GM18870 (cell line): Measurements from ENCODE around the gene FAM50A.

ENCODE experiments used
- ATAC-seq: cut with Tn5 transposase; IDR thresholded peaks from one replicate; pipeline ENCODE4 v1.9.1; 2021; ENCODE audit warnings: moderate library complexity; ENCODE audit not compliant: unreplicated experiment

FAM50A gene

DNA sequence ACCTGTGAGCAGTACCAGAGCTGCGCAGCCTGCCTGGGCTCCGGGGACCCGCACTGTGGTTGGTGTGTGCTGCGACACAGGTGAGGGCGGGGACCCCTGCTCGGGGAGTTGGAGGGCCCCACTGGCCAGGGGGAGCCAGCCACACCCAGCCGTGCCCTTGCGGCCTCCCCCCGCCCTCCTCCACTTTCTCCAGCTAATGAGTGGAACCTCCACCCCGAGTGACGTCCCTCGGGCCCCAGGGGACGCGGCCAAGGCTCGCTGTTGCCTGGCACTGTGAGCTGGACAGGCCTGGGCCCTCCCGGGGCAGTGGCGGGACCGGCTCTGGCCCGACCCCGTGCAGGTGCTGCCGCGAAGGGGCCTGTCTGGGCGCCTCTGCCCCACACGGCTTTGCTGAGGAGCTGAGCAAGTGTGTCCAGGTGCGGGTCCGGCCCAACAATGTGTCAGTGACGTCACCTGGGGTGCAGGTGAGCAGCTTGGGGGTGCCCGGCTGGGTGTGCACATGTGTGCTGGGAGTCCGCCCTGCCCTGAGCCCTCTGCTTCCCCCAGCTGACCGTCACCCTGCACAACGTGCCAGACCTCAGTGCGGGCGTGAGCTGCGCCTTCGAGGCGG is 19.8 kb downstream of the FAM50A start:
- ATAC-seq = no peak

DNA sequence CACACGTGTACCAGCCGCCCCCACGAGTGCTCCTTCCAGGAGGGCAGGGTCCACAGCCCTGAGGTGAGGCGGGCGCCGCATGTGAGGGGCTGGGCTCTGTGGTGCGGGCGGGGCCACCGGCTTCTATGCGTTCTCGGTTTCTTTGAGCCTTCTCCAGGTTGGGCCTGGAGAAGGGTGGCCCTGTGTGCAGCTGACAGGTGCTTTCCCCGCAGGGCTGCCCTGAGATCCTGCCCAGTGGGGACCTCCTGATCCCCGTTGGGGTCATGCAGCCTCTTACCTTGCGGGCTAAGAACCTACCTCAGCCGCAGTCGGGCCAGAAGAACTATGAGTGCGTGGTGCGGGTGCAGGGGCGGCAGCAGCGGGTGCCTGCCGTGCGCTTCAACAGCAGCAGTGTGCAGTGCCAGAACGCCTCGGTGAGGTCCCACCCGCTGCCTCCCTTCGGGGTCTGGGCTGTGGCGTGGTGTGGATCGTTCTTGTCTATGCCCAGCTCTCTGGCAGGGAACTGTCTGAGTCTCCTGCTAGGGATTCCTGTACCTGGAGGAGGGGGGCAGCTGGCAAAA is 20.9 kb downstream of the FAM50A start:
- ATAC-seq = no peak

DNA sequence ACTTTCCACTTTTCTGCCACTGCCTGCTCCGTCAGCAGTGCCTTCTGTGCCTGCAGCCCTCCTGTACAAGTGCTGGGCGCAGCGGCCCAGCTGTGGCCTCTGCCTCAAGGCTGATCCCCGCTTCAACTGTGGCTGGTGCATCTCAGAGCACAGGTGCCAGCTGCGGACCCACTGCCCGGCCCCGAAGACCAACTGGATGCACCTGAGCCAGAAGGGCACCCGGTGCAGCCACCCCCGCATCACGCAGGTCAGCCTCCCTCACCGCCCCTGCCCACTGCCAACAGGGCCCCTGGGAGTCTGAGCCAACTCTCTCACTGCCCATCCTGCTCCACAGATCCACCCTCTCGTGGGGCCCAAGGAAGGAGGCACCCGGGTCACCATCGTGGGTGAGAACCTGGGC is 21.7 kb downstream of the FAM50A start:
- ATAC-seq = no peak

DNA sequence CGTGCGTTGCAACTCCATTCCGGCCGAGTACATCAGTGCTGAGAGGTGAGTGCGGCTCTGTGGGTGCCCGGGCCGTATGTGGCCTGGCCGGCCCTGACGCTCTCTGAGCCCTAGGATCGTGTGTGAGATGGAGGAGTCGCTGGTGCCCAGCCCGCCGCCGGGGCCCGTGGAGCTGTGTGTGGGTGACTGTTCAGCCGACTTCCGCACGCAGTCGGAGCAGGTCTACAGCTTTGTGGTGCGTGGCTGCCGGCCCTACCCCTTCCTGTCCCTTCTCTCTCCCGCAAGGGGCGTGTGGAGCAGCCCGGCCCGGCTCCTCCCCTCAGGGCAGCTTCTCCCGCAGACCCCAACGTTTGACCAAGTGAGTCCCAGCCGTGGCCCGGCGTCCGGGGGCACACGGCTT is 22.1 kb downstream of the FAM50A start:
- ATAC-seq = no peak

DNA sequence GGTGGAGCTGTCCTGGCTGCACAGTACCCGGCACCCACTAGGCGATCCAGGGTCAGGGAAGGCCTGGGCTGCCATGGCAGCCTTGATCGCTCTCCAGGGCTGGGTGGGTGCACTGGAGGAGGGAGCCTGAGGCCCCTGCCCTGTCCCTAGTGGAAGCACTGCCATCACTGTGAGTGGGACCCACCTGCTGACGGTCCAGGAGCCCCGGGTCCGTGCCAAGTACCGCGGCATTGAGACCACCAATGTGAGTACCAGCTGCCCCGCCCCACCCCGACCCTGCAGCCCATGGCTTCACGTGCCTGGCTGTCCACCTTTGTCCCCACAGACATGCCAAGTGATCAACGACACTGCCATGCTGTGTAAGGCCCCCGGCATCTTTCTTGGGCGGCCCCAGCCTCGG is 23.0 kb downstream of the FAM50A start:
- no peak for ATAC-seq

DNA sequence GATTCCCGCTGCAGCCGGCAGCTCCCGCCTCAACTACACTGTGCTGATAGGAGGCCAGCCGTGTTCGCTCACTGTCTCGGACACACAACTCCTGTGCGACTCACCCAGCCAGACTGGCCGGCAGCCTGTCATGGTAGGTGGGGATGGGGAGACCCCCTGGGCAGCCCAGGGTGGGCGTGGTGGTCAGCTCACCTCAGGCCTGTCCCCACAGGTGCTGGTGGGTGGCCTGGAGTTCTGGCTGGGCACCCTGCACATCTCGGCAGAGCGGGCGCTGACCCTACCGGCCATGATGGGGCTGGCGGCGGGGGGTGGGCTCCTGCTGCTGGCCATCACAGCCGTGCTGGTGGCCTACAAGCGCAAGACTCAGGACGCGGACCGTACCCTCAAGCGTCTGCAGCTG is 23.6 kb downstream of the FAM50A start:
- ATAC-seq = no peak

DNA sequence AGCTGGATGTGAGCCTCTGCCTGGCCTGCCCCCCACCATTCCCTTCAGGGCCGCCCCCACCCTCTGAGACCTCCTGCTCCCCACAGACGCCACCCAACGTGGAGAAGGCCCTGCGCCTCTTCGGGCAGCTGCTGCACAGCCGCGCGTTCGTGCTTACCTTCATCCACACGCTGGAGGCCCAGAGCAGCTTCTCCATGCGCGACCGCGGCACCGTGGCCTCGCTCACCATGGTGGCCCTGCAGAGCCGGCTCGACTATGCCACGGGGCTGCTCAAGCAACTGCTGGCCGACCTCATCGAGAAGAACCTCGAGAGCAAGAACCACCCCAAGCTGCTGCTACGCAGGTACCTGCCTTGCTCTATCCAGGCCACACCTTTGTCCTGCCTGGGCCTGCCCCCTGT is 24.3 kb downstream of the FAM50A start:
- ATAC-seq = no peak

DNA sequence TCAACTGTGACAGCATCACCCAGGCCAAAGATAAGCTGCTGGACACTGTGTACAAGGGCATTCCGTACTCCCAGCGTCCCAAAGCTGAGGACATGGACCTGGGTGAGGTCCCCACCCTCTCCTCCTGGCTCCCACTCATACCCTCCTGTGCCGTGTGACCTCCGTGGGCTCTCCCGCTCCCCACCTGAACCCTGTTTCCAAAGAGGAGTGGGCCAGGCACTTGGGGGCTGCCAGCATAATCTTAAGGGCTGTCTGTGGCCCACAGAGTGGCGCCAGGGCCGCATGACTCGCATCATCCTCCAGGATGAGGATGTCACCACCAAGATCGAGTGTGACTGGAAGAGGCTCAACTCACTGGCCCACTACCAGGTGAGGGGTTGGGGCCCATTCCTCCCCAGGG is 25.2 kb downstream of the FAM50A start:
- no peak for ATAC-seq

DNA sequence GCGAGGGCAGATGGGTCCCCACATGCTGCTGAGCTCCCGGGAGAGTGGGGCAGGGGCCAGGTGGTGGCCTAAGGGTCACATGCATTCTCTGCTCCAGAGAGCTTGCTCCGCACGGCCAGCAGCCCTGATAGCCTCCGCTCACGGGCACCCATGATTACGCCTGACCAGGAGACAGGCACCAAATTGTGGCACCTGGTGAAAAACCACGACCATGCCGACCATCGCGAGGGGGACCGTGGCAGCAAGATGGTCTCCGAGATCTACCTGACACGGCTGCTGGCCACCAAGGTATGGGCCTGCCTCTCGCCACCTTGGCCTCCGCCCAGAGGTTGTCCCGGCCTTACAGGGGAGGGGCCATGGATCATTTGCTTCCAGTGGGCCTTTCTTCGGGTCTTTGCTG is 25.9 kb downstream of the FAM50A start:
- ATAC-seq = no peak

DNA sequence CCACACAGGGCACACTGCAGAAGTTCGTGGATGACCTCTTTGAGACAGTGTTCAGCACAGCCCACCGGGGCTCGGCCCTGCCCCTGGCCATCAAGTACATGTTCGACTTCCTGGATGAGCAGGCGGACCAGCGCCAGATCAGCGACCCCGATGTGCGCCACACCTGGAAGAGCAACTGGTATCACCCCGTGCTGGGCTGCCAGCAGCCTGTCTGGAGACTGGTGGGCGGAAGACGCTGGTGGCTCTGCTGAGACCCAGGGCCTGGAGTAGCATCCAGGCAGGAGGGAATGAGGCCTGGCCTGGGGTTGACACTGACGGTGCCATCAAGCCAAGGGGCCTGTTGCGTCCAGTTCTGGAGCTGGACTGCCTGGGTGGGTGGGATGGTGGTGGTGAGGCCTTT is 26.5 kb downstream of the FAM50A start:
- no peak for ATAC-seq

DNA sequence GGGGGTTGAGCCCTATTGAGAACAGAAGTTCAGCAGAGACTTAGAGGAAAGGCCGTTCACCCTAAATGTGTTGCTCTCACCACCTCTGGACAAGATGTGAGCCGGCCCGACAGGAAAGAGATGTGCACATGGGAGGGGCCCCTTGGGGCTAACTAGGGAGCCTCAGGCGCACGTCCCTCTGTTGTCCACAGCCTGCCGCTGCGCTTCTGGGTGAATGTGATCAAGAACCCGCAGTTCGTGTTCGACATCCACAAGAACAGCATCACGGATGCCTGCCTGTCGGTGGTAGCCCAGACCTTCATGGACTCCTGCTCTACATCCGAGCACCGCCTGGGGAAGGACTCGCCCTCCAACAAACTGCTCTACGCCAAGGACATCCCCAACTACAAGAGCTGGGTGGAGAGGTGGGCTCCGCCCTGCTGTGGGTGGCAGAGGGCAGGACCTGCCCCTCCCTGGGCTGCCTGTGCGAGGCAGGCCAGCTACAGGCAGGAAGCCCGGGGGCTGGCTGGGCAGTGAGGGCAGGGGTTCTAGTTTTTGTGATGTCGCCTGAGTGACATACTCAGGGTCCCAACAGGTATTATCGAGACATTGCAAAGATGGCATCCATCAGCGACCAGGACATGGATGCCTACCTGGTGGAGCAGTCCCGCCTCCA is 27.1 kb downstream of the FAM50A start:
- no peak for ATAC-seq

DNA sequence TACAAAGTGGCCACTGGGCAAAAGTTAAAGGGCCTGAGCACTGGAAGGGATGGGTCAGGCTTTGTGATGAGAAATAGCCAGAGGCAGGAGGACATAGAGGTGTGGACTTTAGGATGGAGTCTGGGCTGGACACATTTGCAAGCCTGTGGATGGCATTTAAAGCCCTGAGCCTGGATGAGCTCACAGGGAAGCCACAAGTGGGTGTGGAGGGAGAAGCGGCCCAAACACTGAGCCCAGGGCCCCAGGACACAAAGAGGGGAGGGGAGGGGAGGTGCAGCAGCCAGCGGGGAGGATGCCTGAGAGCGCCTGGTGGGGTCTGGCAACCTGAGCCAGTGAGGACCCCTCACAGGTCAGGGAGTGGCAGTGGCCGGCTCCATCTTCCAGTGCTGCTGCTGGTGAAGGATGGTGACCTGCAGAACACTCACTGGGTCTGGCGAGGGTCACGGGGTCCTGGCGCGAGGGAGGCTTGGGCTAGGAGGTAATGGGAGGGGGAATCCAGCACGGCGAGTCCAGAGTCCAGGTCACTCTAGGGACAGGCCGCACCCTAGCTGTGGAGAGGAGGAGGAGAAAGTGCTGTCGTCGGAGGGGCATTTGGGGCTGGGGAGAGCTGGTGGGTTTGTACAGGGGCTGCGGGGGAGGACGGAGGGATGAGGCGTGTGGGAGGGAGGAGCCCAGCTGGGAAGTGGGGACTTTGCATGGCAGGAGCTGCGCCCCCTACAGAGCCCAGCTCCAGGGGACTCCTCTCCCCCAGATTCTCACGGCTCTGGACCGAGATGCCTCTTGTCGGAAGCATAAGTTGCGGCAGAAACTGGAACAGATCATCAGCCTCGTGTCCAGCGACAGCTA is 28.1 kb downstream of the FAM50A start:
- ATAC-seq = no peak

DNA sequence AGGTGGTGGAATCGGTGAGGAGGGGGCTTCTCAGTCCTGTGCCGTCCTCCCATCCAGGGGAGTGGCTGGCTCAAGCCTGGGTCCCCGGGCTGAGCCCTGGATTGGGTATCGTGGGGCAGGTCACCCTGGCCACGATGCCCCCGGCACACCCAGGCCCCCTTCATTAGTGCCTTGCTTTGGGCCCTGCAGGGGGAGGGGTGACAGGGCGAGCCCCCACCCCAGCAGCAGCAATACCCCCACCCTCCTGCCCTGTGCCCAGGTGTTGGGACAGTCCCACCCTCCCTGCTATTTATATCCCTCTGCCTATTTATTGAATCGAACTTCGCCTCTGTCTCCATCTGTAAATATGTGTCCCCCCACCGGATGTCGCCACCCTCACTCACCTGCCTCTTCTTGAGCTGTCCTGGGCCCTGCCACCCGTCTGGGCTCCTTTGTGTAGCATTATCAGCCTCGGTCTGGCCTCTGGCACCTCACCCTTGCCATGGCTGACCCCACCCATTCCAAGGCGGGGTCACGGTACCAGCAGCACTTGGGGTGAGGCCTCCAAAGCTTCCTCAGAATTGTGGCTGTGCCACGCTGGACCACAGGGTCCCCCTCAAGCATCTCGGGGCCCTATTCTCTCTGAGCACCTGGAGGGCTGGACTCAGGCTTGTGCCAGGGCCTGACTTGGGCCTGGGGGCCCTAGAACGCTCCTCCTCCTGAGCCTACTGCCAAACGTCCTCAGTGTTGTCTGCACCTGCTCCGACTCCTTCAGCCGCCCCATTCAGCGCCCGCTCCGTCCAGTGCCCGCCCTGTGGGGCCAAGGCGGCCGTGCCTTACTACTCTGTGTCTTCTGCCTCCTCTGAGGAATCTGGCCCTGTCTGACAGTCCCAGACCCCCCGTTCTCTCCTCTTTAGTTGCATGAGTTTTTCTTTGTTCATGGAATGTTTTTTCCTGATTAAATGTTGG is 29.0 kb downstream of the FAM50A start:
- no peak for ATAC-seq

DNA sequence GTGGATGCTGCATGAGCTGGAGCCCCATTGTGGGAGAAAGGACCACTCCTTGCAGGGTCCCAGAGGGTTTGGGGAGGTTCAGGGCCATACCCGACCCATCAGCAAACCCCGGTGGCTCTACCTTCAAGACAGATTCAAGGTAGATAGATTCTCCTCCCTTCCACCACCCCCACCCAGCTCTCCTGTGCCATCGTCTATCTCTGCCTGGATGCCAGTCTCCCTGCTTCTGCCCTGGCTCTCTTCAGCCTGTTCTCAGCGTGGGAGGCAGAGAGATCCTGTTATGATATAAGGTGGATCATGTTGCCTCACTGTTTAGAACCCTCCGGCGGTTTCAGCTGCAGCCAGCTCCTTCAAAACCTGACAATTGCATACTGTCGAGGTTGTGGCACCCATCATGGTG is 29.7 kb downstream of the FAM50A start:
- no peak for ATAC-seq

DNA sequence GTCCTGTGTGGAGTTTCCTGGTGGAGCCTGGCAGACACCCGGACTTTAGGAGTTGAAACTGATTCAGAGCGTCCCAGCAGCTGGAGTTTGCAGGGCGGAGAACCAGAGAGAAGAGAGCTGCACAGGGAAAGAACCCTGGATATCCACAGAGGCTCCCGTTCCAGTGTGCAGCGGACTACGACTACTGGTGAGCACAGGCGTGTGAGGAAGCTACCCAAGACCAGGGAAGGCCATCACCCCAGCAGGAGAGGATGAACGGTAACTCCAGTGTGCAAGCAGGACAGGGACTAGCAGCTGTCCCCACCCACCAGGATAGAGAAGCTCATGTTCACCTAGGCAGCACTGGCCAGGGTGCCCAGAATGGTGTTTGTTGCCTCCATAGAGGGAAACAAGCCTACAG is 32.9 kb downstream of the FAM50A start:
- no peak for ATAC-seq

DNA sequence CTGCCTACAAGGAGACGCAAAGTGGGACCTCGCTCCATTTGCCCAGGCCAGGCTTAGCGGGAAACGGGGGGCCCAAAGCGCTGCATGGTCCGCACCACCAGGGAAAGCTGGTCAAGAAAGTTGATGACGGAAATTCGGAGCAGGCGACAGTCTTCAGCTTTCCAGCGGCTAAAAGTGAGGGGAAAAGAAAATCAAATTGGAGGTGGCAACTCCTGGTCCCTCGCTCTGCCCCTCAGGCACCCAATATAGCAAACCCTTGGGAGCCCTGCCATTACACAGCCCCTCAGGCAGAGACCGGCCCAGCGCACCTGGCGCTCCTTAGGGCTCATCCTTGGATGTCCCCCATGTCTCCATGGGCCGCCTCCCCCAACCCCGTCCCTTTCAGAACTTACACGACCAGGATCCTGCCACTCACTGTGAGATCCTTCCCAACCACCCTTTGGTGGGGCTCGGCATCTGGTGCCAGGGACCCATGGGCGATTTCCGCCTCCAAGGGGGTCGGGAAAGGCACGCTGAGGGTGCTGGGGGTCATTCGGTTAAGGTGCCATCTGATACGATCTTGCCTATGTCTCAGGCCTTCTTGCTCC is 34.0 kb downstream of the FAM50A start:
- no peak for ATAC-seq

DNA sequence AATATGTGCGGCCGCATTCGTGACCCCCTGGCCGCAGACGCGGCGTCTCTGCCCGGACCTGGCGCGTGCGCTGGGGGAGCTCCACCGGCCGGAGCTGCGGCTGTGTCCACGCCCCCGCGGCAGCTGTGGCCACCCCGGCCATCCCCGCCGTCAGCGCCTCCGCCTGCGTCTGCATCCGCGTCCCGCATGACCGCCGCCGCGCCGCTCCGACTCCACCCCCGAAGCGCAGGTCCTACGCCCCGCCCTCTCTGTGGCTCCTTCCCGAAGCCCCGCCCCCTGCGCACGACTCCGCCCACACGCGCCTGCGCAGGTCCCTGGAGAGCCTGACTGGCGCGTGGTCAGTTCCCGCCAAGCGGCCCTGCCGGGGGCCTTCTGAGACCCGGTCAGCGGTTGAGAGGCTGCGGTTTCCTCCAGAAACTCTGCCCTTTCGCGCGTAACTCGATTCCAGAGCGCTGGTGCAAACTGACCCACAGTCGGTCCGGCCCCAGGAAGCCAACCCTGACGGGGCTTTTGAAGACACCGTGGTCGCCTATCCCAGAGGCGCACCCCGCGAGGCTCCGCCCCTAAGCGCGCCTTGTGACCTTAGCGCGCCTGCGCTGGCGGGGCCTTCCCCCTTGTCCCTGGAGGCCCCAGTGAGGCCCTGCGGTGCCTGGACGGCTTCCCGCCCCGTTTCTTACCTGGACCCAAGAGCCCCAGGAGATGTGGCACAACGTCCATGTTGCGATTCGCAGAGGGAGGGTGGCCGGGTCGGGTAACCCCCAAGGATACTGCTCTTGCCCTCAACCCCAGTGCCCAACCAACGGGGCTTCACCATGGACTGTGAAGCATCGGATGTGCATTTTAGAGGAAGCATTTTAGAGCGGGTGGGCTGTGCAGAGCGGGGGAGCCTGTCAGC is 35.0 kb downstream of the FAM50A start, which contains the start of gene LAGE3:
LAGE3 (minus strand) TSS at position 554 of the 895 bp plus-strand sequence; CDS start at position 188, 366 bp downstream.
- peak; percentile 69 for ATAC-seq

DNA sequence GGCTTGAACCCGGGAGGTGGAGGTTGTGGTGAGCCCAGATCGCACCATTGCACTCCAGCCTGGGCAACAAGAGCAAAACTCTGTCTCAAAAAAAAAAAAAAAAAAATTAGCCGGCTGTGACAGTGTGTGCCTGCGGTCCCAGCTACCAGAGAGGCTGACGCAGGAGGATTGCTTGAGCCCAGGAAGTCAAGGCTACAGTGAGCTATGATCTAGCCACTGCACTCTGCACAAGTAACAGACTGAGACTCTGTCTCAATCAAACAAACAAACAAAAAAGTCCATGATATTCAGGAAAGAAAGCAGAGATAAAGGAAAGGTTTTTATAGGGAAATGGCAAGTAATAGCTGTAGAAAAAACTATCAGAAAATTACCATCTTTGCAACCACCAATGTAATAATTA is 37.3 kb downstream of the FAM50A start:
- no peak for ATAC-seq

DNA sequence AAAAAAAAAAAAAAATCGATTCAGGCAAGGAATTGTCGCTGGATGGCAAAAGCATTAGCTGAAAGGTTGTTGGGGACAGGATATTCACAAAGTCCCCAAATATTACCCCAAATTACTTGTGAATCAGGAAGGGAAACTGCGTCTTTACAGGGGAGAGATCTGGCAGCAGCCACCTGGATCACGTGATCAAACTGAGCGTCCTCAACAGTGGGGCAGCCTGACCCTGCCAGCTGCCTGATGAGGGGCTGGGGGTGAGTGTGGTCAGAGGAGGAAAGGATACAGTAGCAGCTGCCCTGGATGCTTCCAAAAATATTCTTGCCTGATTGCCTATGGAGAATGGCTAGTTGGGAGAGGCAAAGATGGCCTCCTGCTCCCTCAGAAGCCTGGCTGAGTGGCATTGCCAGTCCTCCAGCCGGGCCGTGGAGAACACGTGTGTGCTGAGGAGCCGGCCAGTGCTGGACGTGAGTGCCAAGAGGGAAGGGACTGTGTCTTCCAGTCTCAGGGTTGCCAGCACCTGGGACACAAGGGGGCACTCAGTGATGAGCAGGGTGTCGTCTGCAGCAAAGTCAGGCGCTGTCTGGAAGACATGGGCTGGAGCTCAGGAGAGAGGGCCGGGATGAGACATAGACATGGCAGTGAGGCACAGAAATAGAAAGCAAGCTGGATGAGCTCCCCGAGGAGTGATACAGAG is 38.1 kb downstream of the FAM50A start:
- ATAC-seq = no peak
